Measurements from ENCODE around the gene GRIP2.

GRIP2 gene

DNA sequence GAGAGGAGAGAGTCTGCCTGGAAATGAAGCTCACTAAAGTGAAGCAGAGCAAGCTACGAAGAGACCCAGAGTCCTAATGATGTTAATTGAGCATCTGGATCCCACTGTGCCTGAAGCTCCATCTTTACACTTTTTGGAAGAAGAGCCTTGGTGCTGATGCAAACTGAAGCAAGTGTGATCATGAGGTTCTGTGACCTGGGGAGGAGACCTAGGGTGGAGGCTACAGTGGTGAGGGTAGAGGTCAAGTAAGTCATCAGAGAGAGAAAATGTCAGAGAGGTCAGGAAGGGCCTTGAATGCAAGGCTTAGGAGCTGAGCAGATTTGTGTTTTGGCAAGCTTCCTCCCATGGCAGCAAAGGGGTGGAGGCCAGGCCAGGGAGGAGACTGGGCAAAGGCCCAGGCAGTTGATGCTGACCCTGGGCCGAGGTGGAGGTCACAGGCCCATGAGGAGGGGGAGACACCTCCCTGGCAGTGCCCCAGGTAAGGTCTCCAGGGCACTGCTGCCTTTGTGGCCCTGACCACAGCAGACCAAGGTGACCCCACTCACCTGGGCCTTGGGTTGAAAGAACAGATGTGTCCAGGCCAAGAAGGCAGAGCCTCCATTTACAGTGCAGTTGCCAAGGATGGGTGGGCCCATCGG lies 1.6 kb downstream of the GRIP2 start:
- no peak for DNase-seq

DNA sequence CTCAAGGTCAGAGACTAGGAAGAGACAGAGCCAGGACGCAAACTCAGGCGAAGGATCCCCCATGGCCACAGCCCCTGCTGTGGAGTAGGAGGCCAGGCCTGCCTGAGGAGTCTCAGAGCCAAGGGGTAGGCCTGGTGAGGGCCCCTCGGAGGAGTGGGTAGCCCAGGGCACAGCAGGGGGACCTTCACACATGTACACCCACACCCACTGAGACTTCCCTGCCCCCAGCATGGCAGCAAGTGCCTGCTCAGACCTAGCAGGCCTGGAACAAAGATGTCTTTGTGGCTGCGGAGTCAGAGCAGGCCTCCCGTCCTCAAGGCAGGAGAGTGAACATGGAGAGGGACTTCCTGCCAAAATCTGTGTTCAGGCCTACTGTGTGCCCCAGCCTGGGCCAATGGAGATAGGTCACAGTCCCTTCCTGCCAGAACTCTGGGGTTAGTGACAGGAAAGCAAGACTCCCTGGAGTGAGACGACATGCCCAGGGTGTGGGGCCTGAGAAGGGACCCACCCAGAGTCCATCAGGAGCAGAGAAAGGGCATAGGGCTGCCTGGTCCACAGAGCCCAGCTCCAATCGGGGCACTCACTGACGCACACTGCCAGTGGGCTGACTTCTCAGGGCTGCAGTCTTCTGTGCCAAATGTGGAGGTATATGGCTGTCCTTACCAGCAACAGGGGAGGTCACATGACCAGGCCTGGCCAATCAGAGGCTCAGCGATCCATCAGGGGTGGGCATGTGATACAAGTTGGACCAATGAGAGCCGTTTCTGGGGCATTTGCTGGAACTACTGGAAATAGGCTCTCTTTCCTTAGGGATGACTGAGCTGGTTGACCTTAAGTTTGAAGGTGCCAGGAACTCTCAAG lies 2.3 kb downstream of the GRIP2 start:
- DNase-seq: no peak

DNA sequence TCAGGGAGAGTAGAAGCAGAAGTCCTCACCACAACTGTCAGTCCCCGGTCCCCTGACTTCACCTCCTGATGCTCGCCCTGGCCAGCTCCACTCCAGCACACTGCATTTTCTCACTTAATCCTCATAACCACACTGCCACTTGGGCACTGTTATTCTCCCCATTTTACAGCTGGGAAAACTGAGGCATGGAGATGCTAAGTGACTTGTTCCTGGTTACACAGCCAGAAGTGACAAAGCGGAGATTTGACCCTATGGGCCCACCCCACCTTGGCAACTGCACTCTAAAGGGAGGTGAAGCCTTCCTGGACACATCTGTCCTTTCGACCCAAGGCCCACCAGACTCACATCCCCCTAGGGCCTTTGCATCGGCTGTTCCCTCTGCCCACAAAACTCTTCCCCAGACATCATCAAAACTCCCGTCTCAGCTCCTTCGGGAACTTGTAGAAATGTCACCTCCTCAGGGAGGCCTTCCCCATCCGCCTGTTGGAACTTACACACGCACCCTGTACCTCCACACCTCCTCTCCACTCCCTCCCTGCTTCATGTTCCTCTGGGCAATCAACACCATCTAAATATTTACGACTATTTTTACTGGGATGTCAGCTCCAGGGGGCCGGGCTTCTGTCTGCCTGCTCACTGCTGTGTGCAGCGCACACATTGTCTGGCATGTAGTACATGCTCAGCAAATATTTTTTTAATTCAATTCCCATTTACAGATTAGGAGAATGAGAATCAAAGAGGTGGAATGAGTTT lies 3.1 kb downstream of the GRIP2 start:
- no peak for DNase-seq

DNA sequence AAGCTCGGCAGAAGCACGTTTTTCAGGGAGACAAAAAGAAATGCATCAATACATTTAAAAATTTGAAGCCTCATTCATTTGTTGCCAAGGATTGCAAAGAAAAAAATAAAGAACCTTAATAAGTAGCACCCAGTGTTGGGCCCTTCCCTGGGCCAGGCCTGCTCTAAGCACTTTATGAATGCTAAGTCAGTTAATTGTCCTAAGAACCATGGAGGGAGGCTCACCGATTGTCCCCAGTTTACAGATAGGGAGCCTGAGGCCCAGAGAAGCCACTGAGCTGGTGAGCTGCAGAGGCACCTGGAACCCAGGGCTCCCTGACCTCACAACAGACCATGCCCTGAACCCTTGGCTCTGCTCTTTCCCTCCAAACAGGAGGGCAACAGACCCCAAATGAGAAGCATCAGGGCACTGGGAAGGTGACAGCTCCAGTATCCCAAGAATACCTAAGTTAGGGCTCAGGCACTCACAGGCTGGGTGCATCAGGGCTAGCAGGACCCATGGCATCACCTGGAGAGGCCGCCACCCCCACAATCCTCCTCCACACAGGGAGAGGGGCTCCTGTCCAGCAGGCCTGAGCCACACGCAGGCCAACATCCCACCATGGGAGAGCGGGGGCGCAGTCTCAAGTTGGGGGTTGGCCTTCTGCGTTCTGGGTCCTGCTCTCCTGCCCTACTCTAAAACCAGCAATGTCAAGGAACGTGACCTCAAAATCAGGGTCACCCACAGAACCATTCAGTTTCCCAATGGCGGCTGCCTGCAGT lies 3.9 kb downstream of the GRIP2 start:
- DNase-seq: no peak

DNA sequence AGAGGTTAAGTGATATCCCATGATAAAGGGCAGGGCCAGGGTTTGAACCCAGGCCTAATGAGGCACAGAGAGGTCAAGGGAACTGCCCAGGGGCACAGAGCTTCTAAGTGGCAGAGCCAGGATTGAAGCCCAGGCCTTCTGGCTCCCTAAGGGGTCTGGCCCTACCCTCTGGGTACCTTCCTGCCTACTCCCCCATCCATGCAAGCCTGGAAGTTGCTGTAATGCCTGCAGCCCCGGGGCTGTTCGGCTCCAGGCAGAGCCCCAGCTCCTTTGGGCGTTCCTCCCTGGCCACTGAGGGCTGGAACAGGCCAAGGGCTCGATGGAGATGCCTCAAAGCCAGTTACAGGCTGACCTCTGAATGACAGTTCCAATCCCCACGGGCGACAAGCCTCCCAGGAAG lies 4.5 kb downstream of the GRIP2 start:
- DNase-seq: no peak

DNA sequence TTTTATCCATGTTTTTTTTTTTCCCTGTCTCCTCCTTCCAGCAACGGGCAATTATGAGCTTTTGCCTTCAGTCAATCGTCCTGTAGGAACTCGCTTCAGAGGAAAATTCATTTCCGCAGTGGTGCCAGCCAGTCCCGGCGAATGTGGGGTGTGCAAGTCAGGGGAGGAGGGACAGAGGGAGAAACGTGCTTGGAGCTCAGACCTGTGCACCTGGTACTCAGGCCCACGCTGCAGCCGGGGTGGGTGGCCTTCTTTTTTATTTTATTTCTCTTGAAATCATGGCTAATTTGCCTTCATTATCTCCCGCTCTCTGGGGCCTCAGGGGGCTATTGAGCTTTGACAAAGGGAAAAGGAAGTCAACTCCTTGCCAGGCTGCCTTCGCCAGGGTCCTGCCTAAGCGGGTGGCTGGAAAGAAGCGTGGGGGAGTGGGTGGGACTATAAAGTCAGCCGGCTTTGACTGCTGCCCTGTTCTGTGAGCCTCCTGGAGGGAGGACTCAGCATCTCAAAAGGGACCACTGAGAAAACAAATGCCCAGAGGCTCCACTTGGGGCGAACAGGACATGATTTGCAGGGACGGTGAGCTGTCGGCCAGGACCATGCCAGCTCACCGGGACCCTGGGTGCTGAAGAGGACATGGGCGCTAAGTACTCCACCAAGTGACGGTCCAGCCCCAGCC lies 5.5 kb downstream of the GRIP2 start:
- no peak for DNase-seq

DNA sequence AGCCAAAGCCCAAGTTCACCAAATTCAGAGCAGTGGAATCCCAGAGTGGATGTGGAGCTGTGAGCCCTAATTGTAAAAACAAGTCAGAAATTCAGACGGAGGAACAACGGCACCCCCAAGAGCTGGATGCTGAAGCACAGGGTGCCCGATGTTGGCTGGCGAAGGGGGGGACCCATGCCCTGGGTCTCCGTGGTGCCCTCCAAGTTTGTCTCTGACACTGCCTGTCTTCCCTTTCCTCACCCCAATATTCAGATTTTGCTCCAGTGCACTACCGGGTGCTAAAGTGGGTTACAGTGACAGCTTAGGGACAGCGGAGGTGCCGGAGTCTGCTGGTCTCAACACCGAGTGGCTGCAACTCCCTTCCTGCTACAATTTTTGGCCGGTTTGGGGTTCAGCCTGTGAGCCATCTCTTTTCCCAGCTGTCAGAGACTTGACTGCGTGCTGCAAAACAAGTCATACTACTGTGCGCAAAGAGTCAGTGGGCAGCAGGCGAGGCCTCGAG lies 6.6 kb downstream of the GRIP2 start:
- DNase-seq: no peak

DNA sequence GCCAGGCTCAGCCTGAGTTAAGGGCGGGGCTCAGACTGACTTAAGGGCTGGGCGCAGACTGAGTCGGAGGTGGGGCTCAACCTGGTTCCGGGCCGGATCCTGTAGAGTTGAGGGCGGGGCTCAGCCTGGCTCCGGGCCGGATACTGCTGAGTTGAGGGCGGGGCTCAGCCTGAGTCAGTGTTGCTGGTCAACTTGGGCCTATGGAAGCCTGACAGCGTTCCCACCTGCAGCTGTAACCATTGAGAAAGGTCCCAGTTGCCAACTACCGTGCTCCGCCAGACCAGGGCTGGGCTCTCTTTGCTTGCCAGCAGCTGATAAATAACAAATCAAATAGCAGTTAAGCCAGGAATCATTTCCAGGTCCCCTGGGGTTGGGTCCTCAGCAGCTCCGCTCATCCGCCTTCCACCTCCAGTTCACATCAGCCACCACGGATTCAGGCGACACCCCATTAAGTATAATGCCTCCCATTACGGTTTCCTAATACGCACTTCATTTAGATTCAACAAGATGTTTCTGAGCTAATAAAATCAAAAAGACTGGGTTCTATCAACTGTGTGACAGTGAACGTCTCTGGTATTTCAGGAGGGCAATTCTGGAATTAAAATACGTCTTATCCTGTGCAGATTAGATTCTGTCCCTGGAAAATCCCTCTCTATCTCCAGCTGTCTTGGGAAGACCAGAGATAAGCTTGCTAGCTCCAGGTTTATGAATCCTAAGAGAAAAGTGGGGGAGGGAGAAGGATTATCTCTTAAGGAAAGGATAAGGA lies 7.3 kb downstream of the GRIP2 start:
- DNase-seq: no peak

DNA sequence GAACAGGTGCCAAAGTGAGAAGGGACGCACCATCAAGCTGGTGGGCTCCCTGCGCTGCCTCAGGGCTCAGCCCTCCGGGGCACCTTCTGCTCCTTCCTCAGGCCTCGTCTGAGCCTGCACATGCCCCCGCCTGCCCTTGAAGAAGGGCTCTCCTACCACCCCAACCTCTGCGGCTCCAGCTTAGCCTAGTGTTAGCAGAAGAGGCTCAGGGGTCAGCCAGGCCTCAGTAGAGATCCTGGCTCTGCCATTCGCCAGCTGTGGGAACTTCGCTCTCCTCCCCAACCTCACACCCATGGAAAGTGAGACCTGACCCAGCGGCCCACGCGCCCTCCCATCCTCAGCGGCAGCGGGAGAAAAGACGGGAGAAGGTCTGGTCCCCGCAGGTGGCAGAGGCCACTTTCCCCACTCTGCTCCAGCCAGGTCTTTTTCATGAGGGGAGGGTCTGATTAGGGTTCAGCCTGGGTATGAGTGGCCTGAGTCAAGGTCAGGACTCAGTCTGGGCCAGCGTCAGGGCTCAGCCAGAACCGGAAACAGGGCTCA lies 8.2 kb downstream of the GRIP2 start:
- DNase-seq: no peak

DNA sequence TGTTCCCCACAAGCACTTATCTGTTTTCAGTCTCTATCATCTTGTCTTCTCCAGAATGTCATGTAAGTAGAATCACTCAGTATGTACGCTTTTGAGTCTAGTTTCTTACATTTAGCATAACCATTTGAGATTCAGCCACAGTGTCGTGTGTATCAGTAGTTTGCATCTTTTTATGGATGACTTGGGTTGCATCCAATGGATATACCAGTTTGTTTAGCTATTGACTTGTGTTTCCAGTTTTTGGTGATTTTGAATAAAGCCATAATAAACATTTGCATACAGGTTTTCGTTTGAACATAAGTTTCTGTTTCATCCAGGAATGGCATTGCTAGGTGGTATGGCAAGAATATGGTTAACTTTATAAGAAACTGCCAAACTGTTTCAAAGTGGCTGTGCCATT lies 12.1 kb downstream of the GRIP2 start:
- no peak for DNase-seq

DNA sequence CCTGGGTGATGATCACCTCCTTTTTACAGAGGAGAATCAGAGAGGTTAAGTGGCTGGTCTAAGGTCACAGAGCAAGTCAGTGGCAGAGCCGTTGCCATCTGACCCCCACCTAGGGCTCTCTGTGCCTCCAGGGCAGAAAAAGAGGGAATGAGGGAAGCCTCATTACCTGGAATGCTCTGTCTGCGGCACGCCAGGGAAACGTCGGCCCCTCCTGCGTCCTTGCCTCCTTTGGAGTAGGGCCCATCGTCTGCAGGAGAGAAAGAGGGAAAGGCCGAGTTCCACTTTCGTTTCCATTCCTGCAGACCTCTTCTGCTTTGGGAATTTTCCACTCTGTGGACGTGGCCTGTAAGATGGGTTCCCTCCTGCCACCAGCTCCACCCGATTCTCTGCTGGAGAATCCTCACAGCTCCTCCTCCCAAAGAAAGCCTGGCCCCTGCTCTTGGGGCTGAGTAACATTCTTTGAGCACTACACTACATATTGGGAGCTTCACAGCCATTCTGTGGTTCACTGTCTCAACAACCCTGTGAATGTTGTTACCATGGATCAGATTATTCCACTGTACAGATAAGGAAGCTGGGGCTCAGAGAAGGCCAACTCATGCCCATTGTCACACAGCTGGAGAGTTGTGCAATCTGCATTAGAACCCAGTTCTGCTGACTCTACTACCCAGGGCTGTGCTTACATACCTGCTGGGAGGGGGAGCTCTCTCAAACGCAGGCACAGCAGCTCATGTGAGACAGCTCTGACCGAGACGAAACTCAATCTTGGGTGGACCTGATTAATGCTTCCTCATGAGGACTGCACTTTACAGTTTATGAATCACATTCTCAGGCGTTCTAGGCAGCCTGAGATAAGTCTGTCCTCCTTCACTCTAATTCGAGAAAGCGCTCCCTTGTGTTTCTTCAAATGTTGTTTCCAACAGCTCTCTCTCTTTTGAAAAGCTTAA lies 14.2 kb downstream of the GRIP2 start:
- DNase-seq: no peak

DNA sequence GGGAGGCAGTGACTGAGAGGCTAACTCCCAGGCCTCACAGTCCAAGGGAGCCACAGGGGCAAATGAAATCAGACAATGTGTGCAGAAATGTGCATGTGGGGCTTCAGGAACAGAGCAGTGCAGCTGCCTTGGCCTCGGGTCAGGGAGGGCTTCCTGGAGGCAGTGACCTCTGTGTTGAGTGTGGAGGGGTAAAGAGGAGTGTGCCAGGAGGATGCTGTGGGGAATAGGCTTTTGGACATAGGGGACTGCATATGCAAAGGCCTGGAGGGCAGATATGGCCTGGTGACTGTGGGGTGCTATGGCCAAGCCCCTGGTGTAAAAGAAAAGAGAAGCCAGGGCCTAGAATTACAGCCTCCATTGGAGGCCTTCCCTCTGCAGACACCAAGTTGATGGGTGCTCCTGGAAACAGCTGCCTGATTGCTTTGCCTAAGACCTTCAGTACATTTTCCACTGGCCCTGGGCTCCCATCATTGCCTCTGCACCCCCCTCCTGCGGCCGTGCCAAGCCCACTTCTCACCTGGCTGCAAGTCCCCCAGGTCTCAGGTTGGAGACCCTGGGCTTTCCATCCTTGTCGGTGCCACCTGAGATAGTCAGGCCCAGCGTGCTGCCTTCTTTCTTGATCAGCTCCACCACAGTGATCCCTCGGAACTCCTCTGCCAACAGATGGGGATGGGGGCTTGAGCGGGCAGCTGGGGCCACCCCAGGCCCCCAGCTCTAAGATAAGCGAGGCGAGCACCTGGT lies 15.1 kb downstream of the GRIP2 start:
- DNase-seq: no peak

DNA sequence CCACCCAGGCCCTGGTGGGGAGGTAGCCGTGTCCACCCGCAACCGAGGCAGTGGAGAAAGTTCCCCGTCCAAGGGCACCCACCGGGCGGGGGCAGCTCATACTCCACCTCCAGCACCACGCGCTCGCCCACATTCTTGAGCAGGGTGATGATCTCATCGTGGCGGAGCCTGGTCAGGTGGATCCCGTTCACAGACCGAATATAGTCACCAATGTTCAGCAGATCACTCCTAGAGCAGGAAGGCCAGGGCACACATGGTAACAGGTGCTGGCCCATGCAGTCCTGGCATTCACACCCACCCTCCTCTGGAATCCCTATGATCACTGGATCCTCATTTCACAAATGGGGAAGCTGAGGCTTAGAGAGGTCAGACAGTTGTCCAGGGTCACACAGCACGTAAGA lies 15.8 kb downstream of the GRIP2 start:
- DNase-seq: no peak

DNA sequence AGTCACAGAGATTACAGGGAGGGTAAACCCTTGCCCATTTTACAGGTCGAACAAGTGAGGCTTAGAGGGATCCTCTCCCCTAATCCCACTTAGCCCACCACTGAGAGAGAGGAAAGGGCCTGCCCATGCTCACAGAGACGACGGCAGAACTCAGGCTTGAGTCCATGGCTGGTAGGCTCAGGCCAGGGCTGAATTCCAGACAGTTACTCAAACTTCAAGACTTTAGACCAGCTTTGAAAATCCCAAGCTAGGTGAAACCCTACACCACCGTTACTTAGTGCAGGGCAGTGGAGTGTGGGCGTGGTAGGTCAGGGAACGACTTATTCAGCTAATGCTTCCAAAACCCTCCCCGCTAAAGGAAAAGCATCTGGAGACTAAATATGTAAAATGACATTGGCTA lies 16.4 kb downstream of the GRIP2 start:
- no peak for DNase-seq

DNA sequence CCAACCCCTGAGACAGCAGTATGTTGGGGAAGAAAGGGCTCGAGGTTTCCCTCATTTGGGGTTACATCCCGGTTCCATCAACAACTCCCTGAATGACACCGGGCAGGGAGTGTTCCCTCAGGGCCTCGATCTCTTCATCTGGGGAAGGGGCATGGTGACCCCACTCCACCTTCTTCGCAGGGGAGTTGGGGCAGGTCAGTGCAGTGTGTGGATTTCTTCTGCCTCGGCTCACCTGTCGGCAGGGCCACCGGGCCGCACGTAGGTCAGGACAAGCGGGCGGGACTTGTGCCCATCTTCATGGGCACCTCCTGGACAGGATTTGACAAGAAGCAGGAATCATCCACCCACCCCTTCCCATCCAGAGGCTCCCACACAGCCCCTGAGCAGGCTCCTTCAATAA lies 17.4 kb downstream of the GRIP2 start:
- no peak for DNase-seq

DNA sequence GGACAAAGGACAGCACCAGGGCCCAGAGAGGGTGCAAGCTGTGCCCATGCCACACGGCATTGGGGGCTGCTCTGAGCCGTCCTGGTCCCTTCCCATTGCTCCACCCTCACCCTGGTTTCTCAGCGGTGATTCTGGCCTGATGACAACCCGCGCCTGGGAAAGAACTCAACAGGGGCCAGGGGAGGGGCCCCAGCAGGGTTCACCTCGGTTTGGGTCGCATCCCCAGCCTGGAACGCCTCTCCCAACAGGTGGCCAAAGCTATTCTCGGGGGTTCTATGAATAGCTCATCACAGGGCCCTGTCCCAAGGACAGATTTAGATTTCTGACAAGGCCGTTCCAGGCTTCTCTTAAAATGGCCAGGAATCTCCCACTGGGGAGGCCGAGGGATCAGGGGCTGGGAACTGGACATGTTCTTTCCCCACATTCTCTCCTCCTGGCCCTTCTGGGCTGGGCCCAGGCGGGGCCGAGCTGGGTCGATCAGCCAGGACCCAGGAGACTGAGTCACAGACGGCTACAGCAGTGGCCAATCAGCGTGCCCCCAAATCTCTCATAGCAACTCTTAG lies 17.9 kb downstream of the GRIP2 start:
- DNase-seq: no peak

DNA sequence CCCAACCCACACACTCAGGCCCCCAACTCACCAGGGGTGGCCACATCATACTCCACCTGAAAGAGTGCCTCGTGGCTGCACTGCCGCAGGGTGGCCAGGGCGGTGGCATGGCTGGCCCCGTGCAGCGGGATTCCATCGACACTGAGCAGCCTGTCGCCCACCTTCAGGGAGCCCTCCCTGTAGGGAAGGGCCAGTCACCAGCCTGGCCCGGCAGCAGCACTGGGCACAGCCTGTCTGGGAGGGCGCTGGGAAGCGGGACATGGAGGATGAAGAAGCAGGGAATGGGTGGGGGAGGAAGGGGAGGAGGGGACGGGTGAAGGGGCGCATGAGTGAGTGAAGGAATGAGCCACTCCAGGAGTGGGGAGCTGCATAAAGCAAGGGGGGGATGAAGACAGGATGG lies 18.5 kb downstream of the GRIP2 start:
- DNase-seq: no peak

DNA sequence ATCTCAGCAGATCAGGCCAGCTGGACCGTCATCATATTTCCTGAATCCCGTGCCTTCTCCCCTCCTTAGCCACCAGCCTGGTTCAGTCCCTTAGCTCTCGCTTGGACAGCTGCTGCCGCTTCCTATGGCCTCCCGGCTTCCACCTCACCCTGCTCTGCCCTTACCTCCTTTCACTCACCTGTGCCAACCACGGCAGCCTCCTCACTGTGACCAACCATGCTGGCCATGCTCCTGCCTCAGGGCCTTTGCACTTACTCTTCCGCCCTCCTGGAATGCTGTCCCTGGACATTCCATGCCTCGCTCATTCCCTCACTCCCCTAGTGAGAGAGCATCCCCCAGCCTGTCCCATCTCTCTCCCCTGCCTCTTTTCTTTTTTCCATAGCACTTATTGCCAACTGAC lies 19.2 kb downstream of the GRIP2 start:
- DNase-seq: no peak

DNA sequence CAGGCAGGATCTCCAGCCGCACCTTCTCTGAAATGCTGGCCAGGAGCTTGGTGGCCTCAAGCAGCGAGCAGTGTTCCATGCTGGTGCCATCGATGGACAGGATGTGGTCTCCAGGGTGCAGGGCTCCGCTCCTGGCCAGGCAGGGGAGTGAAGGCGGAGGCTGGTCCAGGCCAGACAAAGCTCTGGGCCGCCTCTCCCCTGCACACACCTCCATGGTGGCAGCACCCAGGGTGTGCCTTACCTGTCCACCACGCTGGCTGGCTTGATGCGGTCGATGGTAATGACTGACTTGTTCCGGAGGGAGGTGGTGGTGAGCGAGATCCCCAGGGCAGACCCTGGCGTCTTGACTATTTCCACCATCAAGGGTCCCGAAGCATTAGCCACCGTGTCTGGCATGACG lies 20.0 kb downstream of the GRIP2 start:
- no peak for DNase-seq
